Vagina (tissue), 2 donors: ENCODE results near the gene NUDCD3. TPM values are rescaled to one million over a fixed set of nuclear protein-coding genes. Genes with fewer than 3 reads are reported as not detected.

Experiments used
- DNase-seq, 2 donors: peaks; one replicate each; pipeline ENCODE4 v3.0.0-alpha.2; 2017; ENCODE audit errors: extremely low spot score in 2 of 2
- H3K27ac ChIP-seq: fragments of 200-600 bp; sonication (generic); one replicate; pipeline ENCODE4 v1.5.1; 2019
- H3K27me3 ChIP-seq: fragments of 200-600 bp; sonication (generic); one replicate; pipeline ENCODE4 v1.5.1; 2019
- H3K36me3 ChIP-seq, 2 donors: fragments of 200-600 bp; sonication (generic); one replicate each; pipeline ENCODE4 v1.5.1; 2017 to 2019
- H3K4me1 ChIP-seq: fragments of 200-600 bp; sonication (generic); one replicate; pipeline ENCODE4 v1.5.1; 2019
- H3K4me3 ChIP-seq, 2 donors: fragments of 200-600 bp; sonication (generic); 1 replicate in 1 of 2; 2 replicates in 1 of 2; pipeline ENCODE4 v1.5.1; 2016 to 2019
- H3K9me3 ChIP-seq: fragments of 200-600 bp; sonication (generic); one replicate; pipeline ENCODE4 v1.5.1; 2019
- POLR2A ChIP-seq, 2 donors: fragments of 450-650 bp; IDR thresholded peaks; one replicate each; pipeline ENCODE4 v1.6.1; 2017; ENCODE audit warnings: antibody characterized with exemption in 2 of 2, mild to moderate bottlenecking in 2 of 2, moderate library complexity in 2 of 2
- POLR2AphosphoS5 ChIP-seq, 2 donors: sonication (generic); formaldehyde crosslinking; IDR thresholded peaks; one replicate each; pipeline ENCODE4 v1.9.0; 2017; ENCODE audit warnings: antibody characterized with exemption in 2 of 2, mild to moderate bottlenecking in 2 of 2, low read depth in 1 of 2; ENCODE audit not compliant: insufficient read depth in 1 of 2
- intact Hi-C: fragments of 100-400 bp; cut with DNase I; formaldehyde crosslinking; loops from one replicate; pipeline ENCODE4 v1.15.1; 2023
- total RNA-seq: library from RNA; depleted of rRNA; stranded (reverse); fragments of >200 nt; gene quantifications from one replicate; pipeline ENCODE4 v1.2.3, GENCODE V29; 2016
- TF ChIP-seq, protein P1 (sequence below), 3 experiments: fragments of 450-650 bp in 2 of 3; fragments of 200-600 bp in 1 of 3; sonication (generic) in 1 of 3; IDR thresholded peaks; one replicate each; pipeline ENCODE4 v1.5.1; 2017 to 2019; ENCODE audit warnings: antibody characterized with exemption in 3 of 3, mild to moderate bottlenecking in 2 of 3, moderate library complexity in 2 of 3

NUDCD3 gene
- total RNA-seq, 1 donor from 2014 or later, result 48.6 TPM

- TF ChIP-seq, protein P1, sequence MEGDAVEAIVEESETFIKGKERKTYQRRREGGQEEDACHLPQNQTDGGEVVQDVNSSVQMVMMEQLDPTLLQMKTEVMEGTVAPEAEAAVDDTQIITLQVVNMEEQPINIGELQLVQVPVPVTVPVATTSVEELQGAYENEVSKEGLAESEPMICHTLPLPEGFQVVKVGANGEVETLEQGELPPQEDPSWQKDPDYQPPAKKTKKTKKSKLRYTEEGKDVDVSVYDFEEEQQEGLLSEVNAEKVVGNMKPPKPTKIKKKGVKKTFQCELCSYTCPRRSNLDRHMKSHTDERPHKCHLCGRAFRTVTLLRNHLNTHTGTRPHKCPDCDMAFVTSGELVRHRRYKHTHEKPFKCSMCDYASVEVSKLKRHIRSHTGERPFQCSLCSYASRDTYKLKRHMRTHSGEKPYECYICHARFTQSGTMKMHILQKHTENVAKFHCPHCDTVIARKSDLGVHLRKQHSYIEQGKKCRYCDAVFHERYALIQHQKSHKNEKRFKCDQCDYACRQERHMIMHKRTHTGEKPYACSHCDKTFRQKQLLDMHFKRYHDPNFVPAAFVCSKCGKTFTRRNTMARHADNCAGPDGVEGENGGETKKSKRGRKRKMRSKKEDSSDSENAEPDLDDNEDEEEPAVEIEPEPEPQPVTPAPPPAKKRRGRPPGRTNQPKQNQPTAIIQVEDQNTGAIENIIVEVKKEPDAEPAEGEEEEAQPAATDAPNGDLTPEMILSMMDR (IDR thresholded peaks at IDR 0.05), result no peak
- TF ChIP-seq POLR2AphosphoS5 (IDR thresholded peaks at IDR 0.05; ENCODE audit: insufficient read depth in 1 of 2, low read depth in 1 of 2) (no peak), POLR2A (IDR thresholded peaks at IDR 0.05) (no peak)
- no peak overlapping the region for H3K4me3 ChIP-seq
- no peak for DNase-seq
- intact Hi-C loops, result no loop called here
- H3K27ac ChIP-seq, result no peak overlapping the region
- H3K36me3 ChIP-seq, result no peaks in the 10 kb centered on the region
- no peaks in the 10 kb centered on the region for H3K9me3 ChIP-seq
- no peaks in the 10 kb centered on the region for H3K4me1 ChIP-seq
- no peaks in the 10 kb centered on the region for H3K27me3 ChIP-seq
Measured at GRCh38 chr7:44533301-44534055, 43.0 kb upstream of the NUDCD3 start.

- intact Hi-C loops, result no loop called here
- no peak for DNase-seq
Measured at GRCh38 chr7:44531421-44532380, 41.2 kb upstream of the NUDCD3 start.

GRCh38 chr7:44530990-44531389, 40.5 kb upstream of the NUDCD3 start:
- Histone ChIP-seq H3K9me3 (no peaks in the 10 kb centered on the region), H3K36me3 (no peaks in the 10 kb centered on the region), H3K4me1 (no peaks in the 10 kb centered on the region), H3K27ac (no peak overlapping the region), H3K27me3 (no peaks in the 10 kb centered on the region), H3K4me3 (no peak overlapping the region)
- intact Hi-C loops, result no loop called here
- no peak for TF ChIP-seq POLR2AphosphoS5 (IDR thresholded peaks at IDR 0.05; ENCODE audit: insufficient read depth in 1 of 2, low read depth in 1 of 2)
- TF ChIP-seq, protein P1 (IDR thresholded peaks at IDR 0.05), result no peak
- TF ChIP-seq POLR2A (IDR thresholded peaks at IDR 0.05), result no peak
- no peak for DNase-seq

More at GRCh38 chr7:44531421-44532380, 41.2 kb upstream of the NUDCD3 start:
- Histone ChIP-seq H3K4me1 (no peaks in the 10 kb centered on the region), H3K4me3 (no peak overlapping the region), H3K27me3 (no peaks in the 10 kb centered on the region), H3K36me3 (no peaks in the 10 kb centered on the region), H3K9me3 (no peaks in the 10 kb centered on the region), H3K27ac (no peak overlapping the region)
- TF ChIP-seq, protein P1 (IDR thresholded peaks at IDR 0.05), result no peak
- TF ChIP-seq POLR2AphosphoS5 (IDR thresholded peaks at IDR 0.05; ENCODE audit: insufficient read depth in 1 of 2, low read depth in 1 of 2) (no peak), POLR2A (IDR thresholded peaks at IDR 0.05) (no peak)

DNA sequence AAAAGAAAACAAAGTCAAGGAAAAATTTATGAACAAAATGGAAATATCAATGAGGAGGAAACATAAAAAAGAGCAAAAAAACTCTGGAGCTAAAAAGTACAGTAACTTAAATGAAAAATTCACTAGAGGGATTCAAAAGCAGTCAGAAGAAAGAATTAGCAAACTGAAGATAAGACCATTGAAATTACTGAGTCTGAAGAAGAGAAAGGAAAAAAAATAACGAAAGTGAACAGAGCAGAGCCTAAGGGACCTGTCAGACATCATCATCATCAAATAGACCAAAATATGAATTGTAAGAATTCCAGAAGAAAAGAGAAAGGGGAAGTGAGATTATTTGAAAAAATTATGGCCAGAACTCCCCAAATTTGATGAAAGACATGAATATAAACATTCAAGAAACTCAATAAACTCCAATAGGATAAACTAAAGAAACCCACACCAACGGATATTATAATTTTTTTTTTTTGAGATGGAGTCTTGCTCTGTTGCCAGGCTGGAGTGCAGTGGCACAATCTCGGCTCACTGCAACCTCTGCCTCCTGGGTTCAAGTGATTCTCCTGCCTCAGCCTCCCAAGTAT, 34.4 kb upstream of the NUDCD3 start:
- no peaks in the 10 kb centered on the region for H3K36me3 ChIP-seq
- H3K27me3 ChIP-seq, result no peaks in the 10 kb centered on the region
- no peak for DNase-seq
- TF ChIP-seq, protein P1 (IDR thresholded peaks at IDR 0.05), result no peak
- no peak for TF ChIP-seq POLR2A (IDR thresholded peaks at IDR 0.05)
- TF ChIP-seq POLR2AphosphoS5 (IDR thresholded peaks at IDR 0.05; ENCODE audit: insufficient read depth in 1 of 2, low read depth in 1 of 2), result no peak
- no peaks in the 10 kb centered on the region for H3K9me3 ChIP-seq
- H3K4me1 ChIP-seq, result no peaks in the 10 kb centered on the region
- intact Hi-C loops, result no loop called here
- no peak overlapping the region for H3K4me3 ChIP-seq
- H3K27ac ChIP-seq, result no peak overlapping the region
